HG03135 (cell line): ENCODE measurements around the gene SPECC1.
"Not testable (repeated sequence)": the region's sequence is repeated elsewhere in the genome, so short reads cannot be mapped to it uniquely, and the experiment has no call there.

ENCODE experiments used
- ATAC-seq: cut with Tn5 transposase; IDR thresholded peaks from one replicate; pipeline ENCODE4 v1.9.1; 2021; ENCODE audit warnings: mild to moderate bottlenecking, moderate library complexity; ENCODE audit not compliant: unreplicated experiment

Gene SPECC1

DNA sequence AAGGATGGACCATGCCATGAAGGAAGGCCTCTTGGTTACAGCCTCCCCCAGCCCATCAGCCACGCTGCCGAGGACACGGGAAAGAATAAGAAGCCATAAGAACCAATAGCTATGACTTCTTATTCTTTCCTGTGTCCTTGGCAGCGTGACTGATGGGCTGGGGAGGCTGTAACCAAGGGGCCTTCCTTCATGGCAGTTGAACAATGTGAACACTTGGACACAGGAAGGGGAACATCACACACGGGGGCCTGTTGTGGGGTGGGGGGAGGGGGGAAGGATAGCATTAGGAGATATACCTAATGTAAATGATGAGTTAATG, 253.9 kb downstream of the SPECC1 start:
- not testable (repeated sequence) for ATAC-seq

DNA sequence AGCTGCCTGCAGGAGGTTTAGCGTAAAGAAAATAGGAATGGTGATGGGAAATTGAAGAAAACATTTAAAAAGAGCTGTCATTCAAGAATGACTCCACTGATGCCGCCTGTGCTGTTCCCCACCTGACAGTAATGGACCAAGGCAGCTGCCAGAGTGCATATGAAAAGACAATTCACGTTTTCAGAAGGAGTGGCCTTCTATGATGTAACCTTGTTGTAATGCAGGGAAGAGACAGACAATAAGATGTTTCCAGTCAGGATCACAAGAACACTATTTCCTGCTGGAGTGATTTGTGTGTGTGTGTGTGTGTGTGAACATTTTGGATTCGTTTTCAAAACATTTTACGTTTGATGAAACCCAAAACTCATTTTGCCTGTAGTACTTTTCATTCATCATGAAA, 254.4 kb downstream of the SPECC1 start:
- ATAC-seq: no peak

DNA sequence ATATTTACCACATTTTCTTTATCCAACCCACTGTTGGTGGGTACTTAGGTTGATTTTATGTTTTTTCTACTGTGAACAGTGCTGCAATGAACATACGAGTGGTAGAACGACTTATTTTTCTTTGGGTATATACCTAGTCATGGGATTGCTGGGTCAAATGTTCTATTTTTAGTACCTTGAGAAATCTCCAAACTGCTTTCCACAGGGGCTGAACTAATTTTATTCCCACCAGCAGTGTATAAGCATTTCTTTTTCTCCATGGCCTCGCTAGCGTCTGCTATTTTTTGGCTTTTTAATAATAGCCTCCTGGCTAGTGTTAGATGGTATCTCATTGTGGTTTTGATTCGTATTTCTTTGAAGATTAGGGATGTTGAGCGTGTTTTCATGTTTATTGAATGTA, 255.8 kb downstream of the SPECC1 start:
- ATAC-seq: no peak

DNA sequence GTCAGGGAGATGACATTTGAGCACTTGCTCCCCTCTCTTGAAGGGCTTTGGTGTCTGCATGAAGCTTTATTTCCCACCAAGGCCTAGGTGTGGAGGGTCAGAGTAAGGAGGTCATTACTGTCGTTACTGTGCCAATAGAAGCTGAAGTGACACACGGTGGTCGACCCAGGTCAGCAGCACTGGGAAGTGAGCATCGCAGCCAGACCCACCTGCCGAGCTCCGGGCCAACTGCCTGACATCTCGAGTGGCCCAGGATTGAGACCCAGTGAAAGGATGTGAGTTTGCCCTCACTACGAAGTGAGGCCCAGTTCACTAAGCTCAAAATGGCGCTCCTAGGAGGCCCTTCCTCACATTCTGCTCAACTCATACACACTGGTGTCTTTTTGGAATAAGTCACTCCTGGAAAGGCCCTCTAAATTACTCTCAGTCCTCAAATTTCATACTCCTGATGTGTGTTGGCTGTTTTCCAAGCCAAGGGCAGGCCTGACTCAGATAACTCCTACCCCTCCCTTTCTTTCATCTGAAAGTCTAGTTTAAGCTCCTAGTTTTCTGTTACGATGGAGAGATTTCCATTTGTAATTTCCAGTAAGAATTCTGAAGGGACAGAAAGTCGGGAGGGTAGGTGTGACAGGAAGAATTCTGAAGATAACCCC, 257.8 kb downstream of the SPECC1 start:
- ATAC-seq: no peak

DNA sequence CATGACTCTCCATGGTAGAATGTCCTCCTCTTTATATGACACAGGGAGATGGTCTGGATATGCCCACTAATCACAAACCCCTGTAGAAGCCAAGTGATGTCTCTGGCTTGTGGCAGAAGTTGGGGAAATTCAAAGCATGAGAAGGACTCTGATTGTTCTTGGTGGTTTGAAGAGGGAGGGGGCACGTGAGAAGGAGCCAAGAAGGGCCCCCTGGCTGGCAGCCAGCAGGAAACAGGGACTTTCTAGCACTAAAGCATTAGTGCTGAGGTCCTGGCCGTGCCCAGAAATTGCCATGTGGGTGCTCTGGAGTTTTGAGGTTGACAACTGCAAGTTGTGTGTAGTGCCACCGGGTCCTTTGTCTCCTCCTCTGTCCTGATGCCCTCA, 258.3 kb downstream of the SPECC1 start:
- no peak for ATAC-seq

DNA sequence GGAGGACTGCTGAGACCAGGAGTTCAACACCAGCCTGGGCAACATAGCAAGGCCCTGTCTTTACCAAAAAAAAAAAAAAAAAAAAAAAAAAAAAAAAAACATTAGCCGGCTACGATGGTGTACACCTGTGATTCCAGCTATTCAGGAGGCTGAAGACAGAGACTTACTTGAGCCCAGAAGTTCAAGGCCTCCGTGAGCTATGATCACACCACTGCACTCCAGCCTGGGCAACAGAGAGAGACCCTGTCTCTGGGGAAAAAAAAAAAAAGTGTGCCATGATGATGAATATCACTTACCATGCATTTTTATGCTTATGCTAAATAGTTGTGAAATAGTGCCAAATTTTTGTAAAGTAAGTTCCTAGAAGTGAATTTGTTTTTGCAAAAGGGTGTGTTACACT, 261.2 kb downstream of the SPECC1 start:
- no peak for ATAC-seq

DNA sequence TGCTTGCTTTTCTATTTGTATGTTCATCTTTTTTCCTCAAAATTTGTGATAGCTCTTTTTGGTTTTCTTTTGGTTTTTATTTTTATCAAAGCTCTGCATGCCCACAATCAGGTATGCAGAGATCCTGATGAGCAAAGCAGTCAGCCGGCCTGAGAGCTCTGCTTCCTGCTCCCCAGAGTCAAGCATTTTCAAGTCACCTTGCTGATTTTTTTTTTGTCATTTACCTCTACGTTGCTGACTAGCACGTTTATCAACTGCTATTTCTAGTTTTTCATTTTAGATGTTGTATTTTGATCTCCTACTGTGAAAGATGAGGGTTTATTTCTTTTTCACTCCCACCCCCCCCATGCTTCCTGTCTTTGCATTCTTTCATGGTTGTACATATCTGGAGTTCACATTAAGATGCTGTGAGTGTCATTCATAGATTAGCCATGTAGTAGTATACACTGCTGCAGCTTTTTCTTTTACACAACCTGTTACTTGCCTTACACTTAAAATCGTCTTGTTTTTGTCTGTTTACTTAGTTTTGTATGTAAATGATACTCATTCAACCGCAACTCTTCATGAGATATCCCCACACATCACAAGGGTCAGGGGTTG, 262.0 kb downstream of the SPECC1 start:
- ATAC-seq: no peak

DNA sequence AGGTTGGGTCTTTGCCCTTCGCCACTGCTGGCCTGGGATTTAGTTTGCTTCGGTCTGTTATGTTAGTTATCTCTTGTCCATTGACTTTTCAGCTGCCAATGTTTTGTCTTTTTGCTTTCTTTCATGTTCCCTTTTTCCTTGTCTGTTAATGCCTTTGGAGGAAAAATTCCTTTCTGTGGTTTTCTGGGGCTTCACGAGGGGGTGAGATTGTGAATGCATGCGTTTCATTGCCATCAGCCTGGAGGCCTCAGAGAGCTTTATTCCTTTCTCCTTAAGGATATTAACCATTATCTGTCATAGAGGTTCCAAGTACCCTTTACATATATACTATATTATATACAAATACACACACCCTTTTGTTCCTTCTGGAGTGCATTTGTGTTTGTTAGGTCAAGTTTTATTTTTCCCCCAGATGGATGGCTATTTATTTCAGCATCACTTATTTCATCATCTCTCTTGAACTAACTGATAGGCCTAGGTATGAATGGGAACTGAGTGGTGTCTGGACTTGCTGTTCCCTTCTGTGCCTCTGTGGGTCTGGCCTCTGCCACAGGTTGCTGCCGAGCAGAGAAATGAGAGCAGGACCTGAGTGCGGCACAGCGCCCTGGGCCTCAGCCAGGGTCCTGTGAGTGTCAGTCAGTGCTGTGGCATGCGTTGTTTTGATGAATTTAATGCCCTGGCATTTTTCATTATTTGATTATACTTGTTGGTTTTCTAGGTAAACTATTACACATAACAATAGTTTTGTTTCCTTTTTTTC, 264.8 kb downstream of the SPECC1 start:
- ATAC-seq: no peak

DNA sequence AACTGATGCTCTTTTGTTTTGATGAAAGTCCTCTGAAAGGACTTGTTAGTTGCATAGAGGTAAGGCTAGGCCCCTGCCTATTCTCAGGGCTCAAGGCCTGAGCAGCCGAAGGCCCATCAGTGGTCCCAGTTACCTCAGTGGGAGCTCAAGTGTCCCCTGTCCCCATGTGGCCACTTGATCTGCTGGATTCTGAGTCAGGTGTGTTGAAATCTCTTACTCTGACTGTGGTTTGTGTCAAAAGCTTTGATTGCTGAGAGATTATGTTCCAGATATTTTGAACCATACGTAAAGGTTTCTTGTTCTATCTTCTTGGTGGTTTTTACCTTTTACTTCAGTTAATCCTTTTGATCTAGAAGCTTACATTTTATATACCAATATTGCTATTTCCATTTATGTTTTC, 266.5 kb downstream of the SPECC1 start:
- ATAC-seq: no peak

DNA sequence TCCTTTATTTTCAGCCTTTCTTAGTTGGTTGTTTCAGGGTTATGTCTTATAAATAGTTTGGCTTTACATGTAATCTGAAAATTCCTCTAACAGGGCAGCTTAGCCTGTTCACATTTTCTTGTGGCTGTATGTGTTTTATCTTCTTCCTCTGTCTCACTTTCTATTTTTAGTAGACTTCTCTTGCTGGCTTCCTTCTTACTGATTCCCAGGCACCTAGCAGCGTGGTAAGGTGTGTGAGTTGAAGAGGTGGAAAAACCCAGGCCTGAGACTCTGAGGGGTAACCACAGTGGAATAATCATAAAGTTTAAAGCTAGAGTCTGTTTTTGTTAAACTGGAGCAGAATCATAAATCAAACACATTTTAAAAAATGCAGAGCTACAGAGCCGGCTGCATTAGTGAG, 267.3 kb downstream of the SPECC1 start:
- ATAC-seq: no peak

DNA sequence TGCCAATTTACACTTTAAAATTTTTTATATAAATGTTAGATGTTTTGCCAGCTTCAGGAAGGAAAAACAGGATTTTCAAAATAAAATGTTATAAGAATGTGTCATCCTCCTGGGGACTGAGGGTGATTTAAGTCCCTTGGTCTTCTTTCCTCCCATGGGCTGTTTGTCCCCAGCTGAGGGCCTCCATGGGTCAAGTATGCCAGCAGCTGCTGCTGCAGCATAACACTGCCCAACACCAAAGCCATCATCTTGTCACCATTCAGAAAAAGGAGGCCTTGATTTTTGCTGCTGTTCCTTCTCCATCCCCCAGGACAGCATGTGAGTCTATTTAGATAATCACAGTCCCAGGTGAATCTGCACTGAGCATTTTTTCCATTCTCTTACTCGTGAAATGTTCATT, 269.6 kb downstream of the SPECC1 start:
- ATAC-seq: no peak

DNA sequence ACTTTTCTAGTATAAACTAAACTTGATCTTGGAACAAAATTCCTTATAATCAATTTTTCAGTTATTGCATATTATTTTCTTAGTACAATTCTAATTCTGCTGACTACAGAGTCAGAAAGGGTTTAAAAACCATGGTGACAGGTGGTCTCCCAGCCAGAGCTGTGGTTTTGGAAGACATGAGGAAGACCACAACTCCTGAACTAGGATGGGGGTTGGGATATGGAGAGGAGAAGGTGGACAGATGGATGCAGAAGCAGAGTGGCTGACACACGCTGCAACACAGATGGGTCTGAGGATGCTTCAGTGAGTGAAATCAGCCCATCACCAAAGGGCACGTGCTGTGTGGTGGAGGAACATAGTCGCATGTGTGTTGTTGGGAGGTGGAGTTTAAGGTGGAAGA, 270.5 kb downstream of the SPECC1 start:
- no peak for ATAC-seq

DNA sequence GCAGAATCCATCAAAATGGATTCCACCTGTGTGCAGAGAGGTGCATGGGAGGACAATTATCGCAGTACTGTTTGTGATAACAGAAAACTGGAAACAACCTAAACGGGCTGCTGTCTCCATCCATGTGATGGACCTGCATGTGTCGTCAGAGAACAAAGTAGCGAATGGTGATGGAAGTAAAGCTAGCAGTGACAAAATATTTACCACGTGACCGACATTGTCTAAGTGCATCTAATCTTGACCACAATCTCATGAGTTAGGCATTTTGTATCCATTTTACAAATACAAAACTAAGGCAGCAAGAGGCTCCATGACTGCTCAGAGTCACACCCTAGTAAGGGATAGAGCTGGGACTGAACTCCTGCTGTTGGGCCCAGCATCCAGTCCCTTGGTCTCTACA, 270.9 kb downstream of the SPECC1 start:
- ATAC-seq: no peak

DNA sequence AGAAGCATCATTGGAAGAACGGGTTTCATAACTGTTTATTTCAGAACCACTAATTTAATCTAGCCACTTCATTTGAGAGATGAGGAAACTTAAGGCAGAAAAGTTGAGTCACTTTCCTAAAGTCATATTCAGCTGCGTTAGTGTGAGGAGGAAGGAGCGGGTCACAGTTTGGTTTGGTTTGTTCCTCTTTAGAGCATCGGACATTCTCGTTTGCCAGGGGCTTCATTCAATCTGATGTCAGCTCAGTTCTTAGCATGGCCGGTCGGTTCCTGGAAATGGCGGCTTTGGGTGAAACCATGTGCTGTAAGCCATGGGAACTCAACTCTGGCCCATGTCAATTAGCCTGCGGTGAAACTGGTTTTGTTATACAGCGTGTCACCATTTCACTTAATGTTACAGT, 271.7 kb downstream of the SPECC1 start:
- ATAC-seq: no peak

DNA sequence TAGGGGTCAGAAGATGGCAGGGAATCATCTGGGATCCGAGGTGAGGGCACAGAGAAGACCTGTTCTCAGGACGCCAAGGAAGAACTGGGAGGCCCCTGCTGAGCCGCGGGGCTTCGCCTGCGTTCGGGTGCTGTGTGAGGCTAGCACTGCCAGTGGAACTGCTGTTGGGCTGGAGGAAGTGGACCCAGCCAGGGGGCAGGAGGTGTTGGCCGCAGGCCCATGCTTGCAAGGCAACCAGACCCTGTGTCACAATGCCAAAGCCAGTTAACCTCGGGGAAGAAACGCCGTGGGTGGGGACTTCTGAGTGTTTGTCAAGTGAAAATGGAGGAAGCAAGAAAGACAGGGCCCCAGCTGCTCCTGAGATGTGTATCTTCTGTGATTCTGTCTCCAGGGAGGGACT, 272.7 kb downstream of the SPECC1 start:
- no peak for ATAC-seq

DNA sequence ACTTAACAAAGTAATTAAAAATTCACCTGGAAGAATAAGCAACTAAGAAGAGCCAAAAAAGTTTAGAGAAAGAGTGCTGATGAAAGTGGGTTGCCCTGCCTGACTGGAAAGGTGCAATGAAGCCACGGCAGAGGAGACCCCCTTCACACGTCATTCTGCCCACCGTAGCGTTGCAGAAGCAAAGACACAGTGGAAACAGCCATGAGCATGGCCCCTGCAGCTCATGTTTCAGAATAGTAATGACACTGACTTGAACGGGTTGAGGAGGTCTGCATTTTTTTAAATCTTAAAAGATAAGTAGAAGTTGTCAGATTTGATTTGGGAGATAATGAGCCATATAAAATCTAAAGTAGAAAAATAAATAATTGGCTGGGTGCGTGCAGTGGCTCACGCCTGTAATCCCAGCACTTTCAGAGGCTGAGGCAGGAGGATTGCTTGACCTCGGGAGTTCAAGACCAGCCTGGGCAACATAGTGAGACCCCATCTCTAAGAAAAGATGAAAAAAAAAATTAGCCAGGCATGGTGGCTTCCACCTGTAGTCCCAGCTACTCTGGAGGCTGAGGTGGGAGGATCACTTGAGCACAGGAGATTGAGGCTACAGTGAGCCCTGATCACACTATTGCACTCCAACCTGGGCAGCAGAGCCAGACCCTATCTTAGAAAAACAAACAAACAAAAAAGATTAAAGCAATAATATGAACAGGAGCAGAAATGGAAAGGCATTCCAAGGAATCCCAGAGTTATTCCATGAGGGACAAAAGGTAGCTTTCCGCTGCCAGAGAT, 273.6 kb downstream of the SPECC1 start:
- no peak for ATAC-seq

DNA sequence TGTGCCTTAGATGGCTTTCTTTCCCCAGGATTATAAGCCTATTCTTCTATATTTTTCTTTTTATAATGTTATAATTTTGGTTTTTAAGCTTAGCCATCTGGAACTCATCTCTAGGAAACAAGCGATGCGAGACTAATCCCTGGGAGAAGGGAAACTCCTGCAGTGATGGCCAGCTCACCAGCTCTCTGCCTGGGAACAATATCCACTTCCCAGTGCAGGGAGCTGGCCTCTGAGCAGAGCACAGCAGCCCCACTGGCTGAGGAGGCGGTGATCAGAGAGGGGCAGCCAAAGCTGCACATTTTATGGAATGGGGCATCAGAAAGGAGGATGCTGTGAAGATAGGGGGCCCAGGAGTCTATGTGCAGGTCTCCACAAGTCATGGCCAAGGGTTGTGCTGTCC, 274.9 kb downstream of the SPECC1 start:
- ATAC-seq: no peak

DNA sequence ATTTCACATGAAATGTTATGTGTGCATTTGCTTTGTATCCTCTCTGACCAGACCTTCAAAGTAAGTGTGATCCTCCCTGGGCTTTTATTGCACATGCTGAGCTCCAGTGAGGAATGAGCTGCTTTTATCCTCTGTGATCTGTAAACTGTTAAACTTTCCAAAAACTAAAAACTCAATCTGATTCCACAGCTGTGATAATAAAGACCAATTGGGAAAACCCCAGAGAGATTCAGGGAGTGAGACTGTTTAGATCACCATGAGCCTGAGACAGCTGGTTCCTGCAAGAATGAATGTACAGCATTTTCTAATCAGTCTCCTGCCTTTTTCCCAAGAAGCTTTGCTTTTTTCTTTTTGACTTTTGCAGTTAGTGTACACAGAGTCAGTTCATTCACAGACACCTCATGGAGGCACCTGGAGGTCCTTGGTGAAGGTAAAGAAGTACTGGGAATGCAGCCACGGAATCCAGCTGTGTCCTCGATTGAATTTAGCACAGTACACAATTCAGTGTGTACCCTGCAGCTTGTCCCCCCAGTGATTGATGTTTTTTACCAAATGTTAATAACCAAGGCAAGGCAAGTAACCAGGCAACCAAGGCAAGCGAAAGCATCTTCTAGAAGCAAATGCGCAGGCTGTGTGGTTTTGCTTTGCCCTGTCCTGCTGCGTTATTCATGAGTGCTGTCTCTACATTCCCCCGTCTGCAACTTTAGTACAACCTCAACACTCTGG, 275.6 kb downstream of the SPECC1 start:
- no peak for ATAC-seq

DNA sequence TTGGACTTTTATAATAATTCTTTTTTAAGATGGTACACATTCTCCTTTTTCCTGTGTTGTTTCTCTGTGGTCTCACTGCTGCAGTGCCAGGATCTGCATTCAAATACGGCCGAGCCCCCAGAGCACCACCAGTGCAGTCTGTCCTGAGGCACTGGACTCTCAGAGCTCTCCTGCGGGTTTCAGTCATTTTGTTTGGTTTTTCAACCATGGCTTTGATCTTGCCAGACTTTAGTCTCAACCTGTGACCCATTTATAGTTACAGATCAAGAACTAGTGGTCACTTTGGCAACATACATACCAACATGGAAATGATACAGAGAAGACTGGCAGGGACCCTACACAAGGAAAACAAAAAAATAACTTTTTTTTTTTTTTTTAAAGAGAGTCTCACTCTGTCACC, 280.8 kb downstream of the SPECC1 start:
- no peak for ATAC-seq

DNA sequence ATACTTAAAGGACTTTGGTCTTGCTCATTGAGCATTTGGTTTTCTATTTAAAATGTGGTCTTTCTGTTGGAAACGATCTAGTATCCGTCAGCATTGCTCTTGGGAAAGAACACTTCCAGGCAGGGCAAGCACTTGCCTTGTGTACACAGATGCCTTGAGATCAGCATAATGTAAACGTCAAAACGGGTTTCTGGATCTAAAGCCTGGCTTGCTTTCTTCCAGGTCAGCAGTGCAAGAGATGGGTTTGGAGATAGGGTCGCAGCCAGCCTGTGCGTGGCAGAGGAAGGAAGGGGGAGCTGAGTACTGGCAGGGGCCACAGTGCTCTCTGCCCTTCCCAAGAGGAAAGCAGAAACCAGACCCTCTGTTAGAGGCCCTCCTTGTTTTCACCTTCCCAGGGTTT, 282.7 kb downstream of the SPECC1 start:
- ATAC-seq: no peak

DNA sequence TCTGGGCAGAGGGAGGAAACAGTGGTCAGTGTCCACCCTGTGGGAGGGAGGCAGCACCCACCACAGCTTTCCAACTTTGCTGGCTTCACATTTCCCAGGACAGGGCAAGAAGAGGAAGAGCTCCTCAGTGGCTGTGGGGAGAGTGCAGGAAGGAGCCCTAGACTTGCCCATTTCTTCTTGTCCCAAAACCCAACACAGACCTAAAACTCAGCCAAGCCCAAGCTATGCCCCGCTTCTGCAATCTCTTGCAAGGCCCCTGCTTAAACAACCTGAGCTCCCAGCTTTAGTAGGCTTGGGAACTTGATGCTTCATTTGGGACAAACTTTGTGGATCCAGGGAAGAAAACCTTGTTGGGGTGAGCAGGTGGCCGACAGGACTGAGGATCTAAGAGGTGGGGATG, 284.3 kb downstream of the SPECC1 start:
- ATAC-seq: no peak
